GM18505 (cell line): Measurements from ENCODE around the gene IFT27.

Experiments used
- ATAC-seq: cut with Tn5 transposase; IDR thresholded peaks from one replicate; pipeline ENCODE4 v1.9.1; 2021; ENCODE audit not compliant: unreplicated experiment
- POLR2A ChIP-seq: IDR thresholded peaks from 4 replicates; pipeline ENCODE4 v1.6.1; 2011; ENCODE audit warnings: borderline replicate concordance; ENCODE audit not compliant: insufficient read depth, insufficient read length; ENCODE audit errors: extremely low read depth

IFT27 gene

DNA sequence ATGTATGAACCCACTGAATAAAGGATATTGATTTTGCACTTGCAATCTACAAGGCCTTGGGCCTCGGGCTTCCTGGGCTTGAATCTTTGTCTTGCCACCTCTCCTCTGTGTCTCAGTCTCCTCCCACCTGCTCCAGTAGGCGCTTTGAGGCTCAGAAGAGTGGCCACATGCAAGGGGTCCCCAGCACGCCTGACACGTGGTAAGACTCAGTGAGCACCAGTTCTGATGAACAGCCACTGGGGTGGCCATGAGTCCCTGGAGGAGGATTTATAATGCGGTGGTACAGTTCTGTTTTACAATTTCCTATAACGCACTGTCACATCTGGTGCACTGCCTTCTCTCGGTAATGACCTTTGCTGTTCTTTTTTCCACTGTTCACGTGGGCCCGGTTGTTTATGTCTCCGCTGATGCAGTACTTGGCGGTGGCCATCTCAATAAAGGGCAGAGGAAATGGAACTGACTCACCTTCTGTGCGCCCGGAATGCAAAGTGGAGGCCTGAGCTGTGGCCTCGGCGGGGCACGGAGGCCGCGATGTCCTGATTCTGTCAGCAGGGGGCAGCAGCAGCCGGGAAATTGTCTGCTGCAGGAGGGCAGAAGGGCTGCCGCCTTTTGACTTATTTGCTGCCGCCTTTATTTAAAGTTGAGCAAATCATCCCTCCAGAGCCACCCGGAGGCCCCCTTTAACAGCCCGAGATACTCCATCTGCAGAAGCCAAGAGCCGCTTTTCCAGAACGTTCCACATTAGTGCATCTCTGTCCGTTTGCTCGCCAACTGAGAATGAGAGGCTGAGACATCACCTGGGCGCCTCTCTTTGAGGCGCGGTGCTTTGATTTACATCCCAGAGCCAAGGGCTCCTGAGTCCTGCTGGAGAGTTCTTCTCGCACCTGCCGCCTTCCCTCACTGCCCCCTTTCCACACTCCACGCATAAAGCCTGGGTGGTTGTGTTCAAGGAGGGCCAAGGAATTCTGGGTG, 6.0 kb upstream of the IFT27 start:
- TF ChIP-seq POLR2A: no peak
- ATAC-seq: peak; percentile 58

DNA sequence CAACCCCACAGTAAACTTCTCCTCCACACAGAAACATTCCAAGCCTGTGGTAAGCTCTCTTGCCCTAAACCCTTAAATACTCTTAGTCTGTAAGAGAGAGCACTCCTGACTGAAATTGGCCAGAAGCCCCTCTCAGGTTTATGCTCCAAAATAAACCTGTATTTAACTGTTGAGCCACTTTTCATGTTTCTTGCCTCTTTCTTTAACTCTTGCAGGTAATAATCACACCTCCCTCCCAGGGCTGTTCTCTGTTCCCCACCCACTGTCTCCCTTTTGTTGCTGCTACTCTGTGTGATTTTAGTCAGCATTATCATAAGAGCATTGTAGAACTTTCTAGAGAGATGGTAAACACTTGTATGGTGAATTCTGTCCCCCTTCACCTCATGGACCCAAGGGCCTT, 2.1 kb upstream of the IFT27 start:
- TF ChIP-seq POLR2A: no peak
- no peak for ATAC-seq

- ATAC-seq: no peak
- no peak for TF ChIP-seq POLR2A
Measured at GRCh38 chr22:36776722-36777121, 803 bp upstream of the IFT27 start.

DNA sequence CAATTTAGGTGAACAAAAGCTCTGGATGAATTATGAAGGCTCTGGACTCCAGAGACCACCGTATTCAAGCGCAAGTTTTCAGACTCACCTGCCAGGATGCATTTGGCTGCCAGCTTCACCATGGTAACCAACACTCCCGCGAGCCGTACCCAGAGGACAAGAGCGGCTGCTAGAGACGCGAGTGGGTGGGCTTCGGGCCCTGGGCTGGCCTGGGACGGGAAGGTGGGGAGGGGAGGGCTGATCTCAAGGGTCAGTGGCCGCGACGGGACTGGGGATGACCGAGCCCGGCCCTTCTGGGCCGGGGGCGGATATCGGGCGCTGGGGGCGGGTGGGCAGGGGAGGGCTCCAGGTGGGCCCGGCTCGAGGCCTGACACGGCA, 344 bp downstream of the IFT27 start:
- TF ChIP-seq POLR2A: no peak
- ATAC-seq: no peak

DNA sequence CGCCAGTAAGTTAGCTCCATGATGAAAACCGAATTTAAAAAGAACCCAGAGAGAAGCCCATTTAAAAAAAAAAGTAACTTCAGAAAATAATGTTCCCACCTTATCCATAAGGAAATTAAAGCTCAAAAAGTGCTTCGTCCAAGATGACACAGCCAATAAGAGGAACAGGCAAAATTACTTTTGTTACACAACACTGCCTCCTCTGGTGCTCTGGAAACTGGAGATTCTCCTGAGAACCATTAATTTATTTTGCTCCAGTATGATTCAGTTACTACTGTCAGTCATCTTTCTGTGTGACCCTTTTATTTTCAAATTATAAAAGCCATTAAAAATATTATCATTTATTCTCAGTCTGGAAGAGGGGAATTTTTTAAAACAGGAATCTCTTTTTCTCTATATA, 2.0 kb downstream of the IFT27 start:
- ATAC-seq: no peak
- TF ChIP-seq POLR2A: no peak

DNA sequence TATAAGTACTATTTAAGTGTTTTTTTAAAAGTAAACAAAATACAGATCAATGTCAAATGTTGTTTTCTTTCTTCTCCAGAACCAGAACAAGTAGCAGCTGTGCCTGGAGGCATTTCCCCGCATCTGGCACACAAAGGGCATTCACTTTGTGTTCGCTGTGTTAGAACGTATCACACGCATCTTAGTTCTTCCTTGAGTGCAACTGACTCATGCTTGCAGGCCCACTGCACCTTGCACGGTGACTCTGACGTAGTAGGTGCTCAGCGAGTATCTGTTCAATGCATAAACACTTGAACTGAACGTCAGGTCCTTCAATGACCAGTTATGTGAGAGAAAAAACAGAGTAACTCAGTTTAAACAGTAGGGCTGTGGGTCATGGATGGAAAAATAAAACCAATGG, 3.5 kb downstream of the IFT27 start:
- no peak for ATAC-seq
- TF ChIP-seq POLR2A: no peak

DNA sequence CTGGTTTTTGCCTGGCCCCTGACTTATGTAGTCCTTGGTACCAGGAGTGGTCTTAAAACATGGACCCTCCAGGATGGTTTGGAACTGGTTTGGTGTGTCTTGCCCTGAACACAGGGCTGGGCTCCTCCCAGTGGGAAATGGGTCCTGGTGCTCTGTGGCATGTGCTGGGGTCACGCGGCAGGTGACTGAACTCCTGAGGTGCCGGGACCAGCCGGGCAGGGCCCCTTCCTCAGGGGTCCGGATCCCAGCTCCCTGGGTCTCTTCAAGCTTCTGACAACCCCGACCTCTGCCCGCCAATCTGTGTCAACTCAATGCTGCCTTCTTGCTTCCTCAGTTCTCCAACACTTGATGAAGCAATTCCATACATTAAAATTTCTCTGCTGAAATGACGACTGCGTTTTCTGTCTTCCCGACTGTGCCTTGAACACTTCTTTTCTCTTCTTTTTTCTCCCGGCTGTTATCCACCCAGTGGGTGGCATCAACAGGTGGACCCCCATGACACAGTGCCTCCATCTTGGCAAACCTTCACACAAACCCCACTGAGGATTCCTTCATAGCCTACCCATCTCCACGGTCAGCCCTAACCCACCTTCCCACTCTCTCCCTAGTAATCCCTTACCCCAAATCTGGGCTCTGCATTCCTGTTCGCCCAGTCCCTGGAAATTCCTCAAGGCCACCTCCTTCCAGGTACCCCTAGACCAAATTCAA, 4.4 kb downstream of the IFT27 start:
- no peak for ATAC-seq
- TF ChIP-seq POLR2A: no peak

- ATAC-seq: no peak
- TF ChIP-seq POLR2A: no peak
Measured at GRCh38 chr22:36770513-36771231, 5.2 kb downstream of the IFT27 start.

DNA sequence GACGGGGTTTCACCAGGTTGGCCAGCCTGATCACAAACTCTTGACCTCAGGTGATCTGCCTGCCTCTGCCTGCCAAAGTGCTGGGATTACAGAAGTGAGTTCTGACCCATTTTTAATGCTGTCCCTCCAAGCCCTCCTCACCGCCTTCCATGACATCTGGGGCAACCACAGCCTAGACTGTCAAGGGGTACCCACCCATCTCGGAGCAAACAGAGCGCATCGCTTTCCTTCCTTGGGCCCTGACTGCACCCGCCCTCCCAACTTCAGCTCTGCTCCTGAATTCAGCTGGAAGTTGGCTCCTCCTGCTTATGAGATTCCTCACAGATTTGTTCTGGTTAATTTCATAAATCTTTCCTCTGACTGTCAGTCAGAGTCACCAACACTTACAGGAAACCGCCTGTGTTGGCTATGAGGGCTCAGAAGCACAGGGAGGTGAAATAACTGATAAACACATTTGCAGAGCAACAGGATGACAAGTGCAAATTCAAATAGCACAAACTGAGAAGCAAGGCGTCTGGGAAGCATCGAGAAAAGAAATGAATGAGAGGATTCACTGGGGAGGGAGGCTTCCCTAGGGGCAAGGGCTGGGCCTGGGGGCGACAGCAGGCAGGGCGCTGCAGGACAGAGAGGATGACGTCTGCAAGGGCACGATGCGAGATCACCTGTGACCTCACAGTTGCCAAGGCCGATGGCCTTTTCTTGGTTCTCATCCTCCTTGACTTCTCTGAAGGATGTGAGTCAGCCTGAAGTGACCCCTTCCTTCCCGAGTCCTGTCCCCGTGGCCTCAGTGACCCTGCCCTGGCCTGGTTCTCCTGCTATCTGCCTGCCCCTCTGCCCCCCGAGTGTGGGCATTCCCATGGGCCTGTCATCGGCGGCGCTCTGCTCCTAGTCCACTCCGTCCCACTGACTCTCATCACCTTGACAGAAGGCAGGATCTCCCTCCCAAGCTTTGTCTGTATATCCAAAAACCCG, 6.1 kb downstream of the IFT27 start:
- no peak for TF ChIP-seq POLR2A
- no peak for ATAC-seq

DNA sequence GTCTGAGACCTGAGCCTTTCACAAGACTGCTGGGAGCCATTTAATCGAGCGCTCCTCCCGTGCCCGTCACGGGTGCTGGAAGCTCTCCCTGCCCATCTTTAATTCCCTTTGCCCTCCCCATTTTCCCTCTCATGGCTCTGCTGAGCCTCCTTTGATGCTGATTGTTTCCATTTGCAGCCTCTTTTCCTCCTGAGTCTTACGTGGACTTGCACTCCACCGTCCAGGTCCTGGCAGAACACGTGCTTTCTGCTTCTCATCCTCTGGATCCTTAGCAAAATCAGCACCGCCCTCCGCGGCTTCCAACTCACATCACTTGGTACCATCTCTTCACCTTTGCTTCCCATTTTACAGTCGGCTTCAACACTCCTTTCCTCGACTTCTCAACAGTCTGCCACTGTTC, 7.3 kb downstream of the IFT27 start:
- TF ChIP-seq POLR2A: no peak
- no peak for ATAC-seq

DNA sequence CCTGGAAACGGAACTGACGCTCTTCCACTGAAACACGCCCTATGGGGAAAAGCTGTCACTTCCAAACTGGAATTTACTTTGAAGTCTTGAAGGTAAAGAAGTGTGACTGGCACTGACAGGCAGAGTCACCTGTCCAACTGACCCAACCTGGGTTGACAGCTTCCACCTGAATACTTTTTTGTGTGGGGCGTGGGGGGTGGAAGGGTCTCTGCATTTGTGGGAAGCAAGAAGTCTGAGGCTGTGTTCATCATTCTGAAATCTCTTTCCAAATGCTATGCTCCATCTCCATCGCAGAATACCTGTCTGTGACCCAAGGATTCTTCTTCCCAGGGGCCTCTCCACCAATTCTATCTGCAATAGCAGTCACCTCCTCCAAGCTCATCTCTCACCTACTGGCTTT, 7.8 kb downstream of the IFT27 start:
- no peak for TF ChIP-seq POLR2A
- ATAC-seq: no peak

DNA sequence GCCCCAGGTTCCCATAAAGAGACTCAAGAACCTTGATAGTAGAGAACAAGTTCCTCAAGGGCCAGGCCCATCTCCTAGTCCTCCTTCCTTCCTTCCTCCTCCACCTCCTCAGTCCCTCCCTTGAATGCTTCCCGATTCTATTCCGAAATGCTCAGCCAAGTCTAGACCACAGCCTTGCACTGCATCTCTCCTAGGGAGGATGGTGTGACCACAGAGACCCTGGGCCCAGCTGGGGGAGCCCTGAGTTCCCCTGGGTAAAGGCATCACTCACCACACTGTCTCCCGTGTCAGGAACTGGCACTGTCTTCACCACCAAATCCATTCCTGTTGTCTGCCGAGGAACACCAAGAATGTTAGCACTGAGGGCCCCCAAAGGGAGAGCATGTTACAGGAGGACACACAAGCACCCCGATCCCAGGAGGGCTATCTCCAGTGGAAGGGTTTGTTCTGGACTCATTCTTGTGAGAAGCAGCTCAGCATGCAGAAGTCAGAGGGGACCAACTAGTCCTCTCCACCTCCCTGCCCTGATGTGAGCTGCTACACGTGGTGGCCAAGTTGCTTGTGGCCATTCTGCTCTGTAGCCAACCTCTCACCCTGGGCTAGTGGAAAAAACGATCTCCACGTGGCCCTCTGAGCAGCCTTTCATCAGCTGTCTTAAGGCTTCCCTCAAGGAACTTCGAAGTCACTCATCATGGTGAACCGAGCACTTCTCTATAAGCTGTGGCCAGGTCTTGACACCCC, 8.7 kb downstream of the IFT27 start:
- ATAC-seq: no peak
- no peak for TF ChIP-seq POLR2A
